Measurements from ENCODE around the gene DCDC1.

DNA sequence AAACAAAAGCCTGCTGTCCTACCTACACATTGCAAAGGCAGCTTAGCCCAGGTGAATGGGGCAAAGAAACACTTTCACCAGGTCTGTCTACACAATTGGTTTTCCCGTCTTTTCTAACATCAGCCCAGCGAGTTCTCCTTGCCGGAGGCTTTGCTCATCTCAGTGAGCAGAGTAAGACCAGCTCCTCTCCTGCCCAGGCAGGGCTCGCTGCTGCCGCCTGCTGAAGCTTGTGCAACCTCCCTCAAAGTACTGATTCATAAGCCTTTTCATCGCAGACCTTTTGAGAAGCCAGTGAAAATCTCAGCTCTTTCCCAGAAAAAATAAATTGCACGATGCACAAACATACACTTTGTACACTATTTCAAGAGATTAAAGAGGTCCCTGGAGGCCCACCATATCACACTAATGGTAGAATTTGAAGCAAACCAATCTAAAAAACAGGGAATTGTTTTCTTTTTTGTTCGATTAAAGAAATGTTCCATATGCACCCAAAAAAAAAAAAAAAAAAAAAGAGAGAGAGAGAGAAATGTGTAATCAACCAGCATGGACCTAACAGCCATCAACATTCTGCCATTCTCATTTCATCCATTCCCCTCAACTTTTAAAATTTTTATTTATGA, 455.3 kb downstream of the DCDC1 start:
- TF ChIP-seq ELF1 (IDR thresholded peaks at IDR 0.05; ENCODE audit: borderline replicate concordance, low read depth): no peak
- TF ChIP-seq, protein P1, sequence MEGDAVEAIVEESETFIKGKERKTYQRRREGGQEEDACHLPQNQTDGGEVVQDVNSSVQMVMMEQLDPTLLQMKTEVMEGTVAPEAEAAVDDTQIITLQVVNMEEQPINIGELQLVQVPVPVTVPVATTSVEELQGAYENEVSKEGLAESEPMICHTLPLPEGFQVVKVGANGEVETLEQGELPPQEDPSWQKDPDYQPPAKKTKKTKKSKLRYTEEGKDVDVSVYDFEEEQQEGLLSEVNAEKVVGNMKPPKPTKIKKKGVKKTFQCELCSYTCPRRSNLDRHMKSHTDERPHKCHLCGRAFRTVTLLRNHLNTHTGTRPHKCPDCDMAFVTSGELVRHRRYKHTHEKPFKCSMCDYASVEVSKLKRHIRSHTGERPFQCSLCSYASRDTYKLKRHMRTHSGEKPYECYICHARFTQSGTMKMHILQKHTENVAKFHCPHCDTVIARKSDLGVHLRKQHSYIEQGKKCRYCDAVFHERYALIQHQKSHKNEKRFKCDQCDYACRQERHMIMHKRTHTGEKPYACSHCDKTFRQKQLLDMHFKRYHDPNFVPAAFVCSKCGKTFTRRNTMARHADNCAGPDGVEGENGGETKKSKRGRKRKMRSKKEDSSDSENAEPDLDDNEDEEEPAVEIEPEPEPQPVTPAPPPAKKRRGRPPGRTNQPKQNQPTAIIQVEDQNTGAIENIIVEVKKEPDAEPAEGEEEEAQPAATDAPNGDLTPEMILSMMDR (IDR thresholded peaks at IDR 0.05 in 2 of 3, conservative IDR thresholded peaks at IDR 0.05 in 1 of 3; ENCODE audit: borderline replicate concordance in 1 of 3, insufficient read depth in 1 of 3, low read depth in 2 of 3, low read length in 2 of 3): peak; percentile 11 to 62 (median 46); a peak in 4 of 6 replicates
- TF ChIP-seq TCF7L2 (IDR thresholded peaks at IDR 0.05; ENCODE audit: borderline replicate concordance, extremely low read depth, insufficient read depth, insufficient read length): no peak
- no peak for TF ChIP-seq POLR2AphosphoS5 (IDR thresholded peaks at IDR 0.05; ENCODE audit: low read depth, low read length)

All from HCT116 (cell line).